A549 (cell line): ENCODE measurements around the gene EP400. TPM values are rescaled to one million over a fixed set of nuclear protein-coding genes. Genes with fewer than 3 reads are reported as not detected.

Experiments
- ATAC-seq, 2 experiments: fragments of 200-7000 bp in 1 of 2; fragments of >200 bp in 1 of 2; cut with Nextera tagmentation in 1 of 2; cut with Tn5 transposase in 1 of 2; 3 replicates each; pipeline versions ENCODE4 v1.8.0 to v1.9.1; 2018 to 2020; ENCODE audit warnings: mild to moderate bottlenecking in 1 of 2, moderate library complexity in 1 of 2
- CTCF ChIA-PET: fragments of 300-600 bp; sonication (Branson Sonifier 250); formaldehyde crosslinking; extraction: SDS; loops from one replicate; lab custom pipeline; 2021; ENCODE audit warnings: antibody characterized with exemption, inconsistent platforms; lab: Yijun Ruan, JAX
- POLR2A ChIA-PET: fragments of 350-600 bp; formaldehyde crosslinking; extraction: SDS; loops from one replicate; lab custom pipeline; 2021; ENCODE audit warnings: antibody characterized with exemption, inconsistent platforms; lab: Yijun Ruan, JAX
- DNase-seq, 2 experiments: peaks; one replicate each; pipeline versions ENCODE4 v3.0.0 to v3.0.0-alpha.2; 2011 to 2016; ENCODE audit warnings: low read depth in 1 of 2, low spot score in 1 of 2
- FAIRE-seq: peaks from 2 replicates; lab custom pipeline; 2011; peaks lifted over from hg19 to GRCh38; lab: Jason Lieb, UNC
- H3K27ac ChIP-seq, 2 experiments: fragments of >200 bp; sonication (Bioruptor Twin); formaldehyde crosslinking; 3 replicates each; pipeline ENCODE4 v1.5.1; 2016 to 2017
- H3K4me1 ChIP-seq: fragments of >200 bp; sonication (Bioruptor Twin); formaldehyde crosslinking; 3 replicates; pipeline ENCODE4 v1.6.1; 2016
- H3K4me2 ChIP-seq: fragments of >200 bp; sonication (Bioruptor Twin); formaldehyde crosslinking; 3 replicates; pipeline ENCODE4 v1.6.1; 2016
- H3K4me3 ChIP-seq: fragments of >200 bp; sonication (Bioruptor Twin); formaldehyde crosslinking; 3 replicates; pipeline ENCODE4 v1.5.1; 2016
- H3K9me3 ChIP-seq: fragments of >200 bp; sonication (Bioruptor Twin); formaldehyde crosslinking; 3 replicates; pipeline ENCODE4 v1.6.1; 2016
- CBX2 ChIP-seq: fragments of 200-600 bp; sonication (generic); IDR thresholded peaks from 2 replicates; pipeline ENCODE4 v1.6.1; 2016; ENCODE audit warnings: low read depth, mild to moderate bottlenecking, borderline replicate concordance
- CBX8 ChIP-seq: fragments of 200-600 bp; sonication (generic); IDR thresholded peaks from 2 replicates; pipeline ENCODE4 v1.6.1; 2016
- CEBPB ChIP-seq, 2 experiments: fragments of >200 bp in 1 of 2; sonication (Bioruptor Twin) in 1 of 2; formaldehyde crosslinking in 1 of 2; IDR thresholded peaks; 2 replicates each; pipeline ENCODE4 v1.6.1; 2012 to 2016
- CHD4 ChIP-seq: fragments of 200-600 bp; sonication (generic); IDR thresholded peaks from 2 replicates; pipeline ENCODE4 v1.6.1; 2016; ENCODE audit warnings: antibody characterized with exemption, mild to moderate bottlenecking, borderline replicate concordance
- EP300 ChIP-seq, 2 experiments: fragments of >200 bp; sonication (Bioruptor Twin); formaldehyde crosslinking; IDR thresholded peaks; 2 replicates in 1 of 2; 3 replicates in 1 of 2; pipeline ENCODE4 v1.6.1; 2016 to 2017
- FOSB ChIP-seq: fragments of 250-450 bp; sonication (Bioruptor Pico); IDR thresholded peaks from 2 replicates; pipeline ENCODE4 v1.5.0; 2020; ENCODE audit warnings: mild to moderate bottlenecking, moderate library complexity
- FOXS1 ChIP-seq: fragments of 250-450 bp; sonication (Bioruptor Pico); IDR thresholded peaks from 2 replicates; pipeline ENCODE4 v1.5.0; 2020; ENCODE audit warnings: mild to moderate bottlenecking, moderate library complexity
- HES2 ChIP-seq: fragments of >200 bp; sonication (Bioruptor Twin); formaldehyde crosslinking; IDR thresholded peaks from 2 replicates; pipeline ENCODE4 v1.6.1; 2016
- MAFK ChIP-seq: fragments of 450-650 bp; IDR thresholded peaks from 2 replicates; pipeline ENCODE4 v1.6.1; 2014; ENCODE audit not compliant: partially characterized antibody
- MAZ ChIP-seq: fragments of 150-350 bp; IDR thresholded peaks from 2 replicates; pipeline ENCODE4 v1.6.1; 2014; ENCODE audit warnings: antibody characterized with exemption, low read depth, low read length, borderline replicate concordance
- NFE2L2 ChIP-seq: fragments of 150-350 bp; conservative IDR thresholded peaks from 2 replicates; pipeline ENCODE4 v1.6.1; 2014; ENCODE audit warnings: low read length
- PBX3 ChIP-seq: IDR thresholded peaks from 2 replicates; pipeline ENCODE4 v1.6.1; 2012
- REST ChIP-seq: fragments of 200-600 bp; sonication (generic); IDR thresholded peaks from 2 replicates; pipeline ENCODE4 v1.6.1; 2016; ENCODE audit warnings: antibody characterized with exemption, mild to moderate bottlenecking, moderate library complexity
- TFCP2L1 ChIP-seq: fragments of 250-450 bp; sonication (Bioruptor Pico); IDR thresholded peaks from 2 replicates; pipeline ENCODE4 v1.5.0; 2021; ENCODE audit warnings: mild to moderate bottlenecking
- USF2 ChIP-seq: fragments of 450-650 bp; IDR thresholded peaks from 2 replicates; pipeline ENCODE4 v1.6.1; 2014; ENCODE audit warnings: antibody characterized with exemption
- WGBS: methylation state at CpG from one replicate; pipeline ENCODE4 v1.1.6; 2017; ENCODE audit errors: missing lambda C conversion rate; 5-methylcytosine and 5-hydroxymethylcytosine counted together
- polyA plus RNA-seq, 4 experiments: library from polyadenylated mRNA; depleted of rRNA in 3 of 4; stranded (reverse); fragments of >200 nt; fragmentation: RNase III in 1 of 4; extraction: RNeasy Plus Mini Kit Qiagen cat#74134 plus additional on column Dnase treatment in 1 of 4; gene quantifications; 2 replicates in 3 of 4; 3 replicates in 1 of 4; pipeline ENCODE4 v1.2.3, GENCODE V29; 2011 to 2017

The EP400 gene
- polyA plus RNA-seq, 2 of the 4 experiments (the other 2 are of a cell fraction), result 9.7 to 15.2 TPM

- POLR2A ChIA-PET, result no interaction called here
- CTCF ChIA-PET, result interaction anchor here (0.7 to 1.1 kb wide), 2 partner anchors 9 to 24 kb away, joined by 3 to 5 read pairs; no protein-coding TSS in a partner anchor
- Histone ChIP-seq H3K27ac (no peak overlapping the region), H3K4me3 (no peak overlapping the region), H3K9me3 (no peaks in the 10 kb centered on the region), H3K4me1 (peaks cover 7% of the 10 kb centered on the region; the same call in 1 of the 3 replicates), H3K4me2 (no peak overlapping the region)
- WGBS, result 93% methylated on average over 15 of the region's 15 CpGs
- FAIRE-seq (no peak), DNase-seq (no peak), ATAC-seq (no peak)
- TF ChIP-seq EP300 (IDR thresholded peaks at IDR 0.05) (no peak), CBX8 (no peak), NFE2L2 (no peak), HES2 (no peak)
Observed at GRCh38 chr12:132028111-132028510, 78.4 kb downstream of the EP400 start.

GRCh38 chr12:132029503-132030300 lies 80.0 kb downstream of the EP400 start:
- TF ChIP-seq USF2 (no peak), REST (no peak), TFCP2L1 (CRISPR knock-in tag) (no peak), FOXS1 (CRISPR knock-in tag) (no peak), PBX3 (no peak), CEBPB (IDR thresholded peaks at IDR 0.05) (no peak)
- TF ChIP-seq, all 56 proteins: peak for 0
- ChIA-PET POLR2A (no interaction called here), CTCF (interaction anchor here (1.0 kb wide), 1 partner anchor 180 kb away, joined by 4 read pairs; no protein-coding TSS in a partner anchor)
- no peak for FAIRE-seq
- WGBS, result 86% methylated on average over 26 of the region's 26 CpGs
- H3K4me3 ChIP-seq, result no peak overlapping the region
- DNase-seq, result no peak
- ATAC-seq, result no peak
- H3K4me1 ChIP-seq, result peaks cover 7% of the 10 kb centered on the region; the same call in 1 of the 3 replicates
- no peak overlapping the region for H3K4me2 ChIP-seq
- no peak overlapping the region for H3K27ac ChIP-seq
- H3K9me3 ChIP-seq, result no peaks in the 10 kb centered on the region

GRCh38 chr12:132030367-132031038 lies 80.8 kb downstream of the EP400 start:
- no peak overlapping the region for H3K4me2 ChIP-seq
- no peak overlapping the region for H3K27ac ChIP-seq
- WGBS, result 87% methylated on average over 11 of the region's 11 CpGs
- peak; percentile 36 for FAIRE-seq
- CTCF ChIA-PET, result interaction anchor here (1.0 kb wide), 1 partner anchor 181 kb away, joined by 4 read pairs; no protein-coding TSS in a partner anchor
- TF ChIP-seq FOSB (no peak), MAZ (no peak), CBX2 (no peak), CHD4 (no peak), MAFK (no peak)
- TF ChIP-seq, all 56 proteins: peak for 0
- ATAC-seq (no peak; a peak in 1 of 6 replicates), DNase-seq (no peak)
- Histone ChIP-seq H3K4me3 (no peak overlapping the region), H3K4me1 (peaks cover 7% of the 10 kb centered on the region; the same call in 1 of the 3 replicates), H3K9me3 (no peaks in the 10 kb centered on the region)
- POLR2A ChIA-PET, result no interaction called here
